EL (cell line): Measurements from ENCODE around the gene ABCD1.
"Not testable (repeated sequence)": the region's sequence is repeated elsewhere in the genome, so short reads cannot be mapped to it uniquely, and the experiment has no call there.

ENCODE experiments used
- DNase-seq: peaks from one replicate; pipeline ENCODE4 v3.0.0-alpha.2; 2016

The ABCD1 gene

DNA sequence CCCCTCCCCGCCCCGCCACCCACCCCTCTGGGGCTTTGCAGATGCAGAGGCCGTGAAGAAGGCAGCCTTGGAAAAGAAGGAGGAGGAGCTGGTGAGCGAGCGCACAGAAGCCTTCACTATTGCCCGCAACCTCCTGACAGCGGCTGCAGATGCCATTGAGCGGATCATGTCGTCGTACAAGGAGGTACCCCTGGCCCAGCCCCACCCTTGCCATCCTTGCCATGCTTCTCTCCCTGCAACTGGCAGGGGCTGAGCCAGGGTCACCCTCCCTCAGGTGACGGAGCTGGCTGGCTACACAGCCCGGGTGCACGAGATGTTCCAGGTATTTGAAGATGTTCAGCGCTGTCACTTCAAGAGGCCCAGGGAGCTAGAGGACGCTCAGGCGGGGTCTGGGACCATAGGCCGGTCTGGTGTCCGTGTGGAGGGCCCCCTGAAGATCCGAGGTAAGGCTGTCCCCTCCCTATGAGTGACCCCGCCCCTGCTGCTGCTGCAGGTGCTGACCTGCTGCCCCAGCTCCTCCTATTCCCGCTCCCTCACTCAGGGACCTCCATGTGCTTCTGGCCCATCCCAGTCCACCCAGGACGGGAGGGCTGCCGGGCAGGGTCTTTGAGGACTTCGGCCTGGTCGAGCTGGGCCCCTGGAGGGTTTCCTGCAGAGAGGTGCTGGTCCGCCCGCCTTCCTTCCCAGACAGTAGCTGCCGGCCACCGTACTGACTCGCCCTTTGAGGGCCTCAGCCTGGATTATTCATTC, 11.6 kb downstream of the ABCD1 start:
- no peak for DNase-seq

DNA sequence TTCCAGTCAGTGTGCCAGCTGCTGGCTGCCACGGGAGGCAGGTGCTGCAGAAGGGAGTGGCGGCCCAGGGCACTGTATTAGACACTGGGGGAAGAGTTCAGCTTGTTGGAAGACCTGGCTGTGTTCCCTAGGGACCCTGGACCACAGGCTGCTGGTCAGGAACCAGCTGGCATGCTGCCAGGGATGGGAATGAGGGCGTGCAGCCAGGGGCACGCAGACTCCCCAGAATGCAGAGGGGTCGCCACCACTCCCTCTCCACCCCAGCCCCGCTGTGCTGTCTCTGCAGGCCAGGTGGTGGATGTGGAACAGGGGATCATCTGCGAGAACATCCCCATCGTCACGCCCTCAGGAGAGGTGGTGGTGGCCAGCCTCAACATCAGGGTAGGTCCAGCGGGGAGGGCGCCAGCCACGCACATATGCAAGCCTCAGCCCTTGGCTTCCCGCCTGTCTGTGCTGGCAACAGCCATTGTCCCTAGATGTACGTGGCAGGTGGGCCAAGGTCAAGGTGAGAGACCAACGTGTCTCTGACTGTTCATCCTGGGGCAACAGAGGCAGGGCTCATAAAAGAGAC, 12.3 kb downstream of the ABCD1 start:
- no peak for DNase-seq

DNA sequence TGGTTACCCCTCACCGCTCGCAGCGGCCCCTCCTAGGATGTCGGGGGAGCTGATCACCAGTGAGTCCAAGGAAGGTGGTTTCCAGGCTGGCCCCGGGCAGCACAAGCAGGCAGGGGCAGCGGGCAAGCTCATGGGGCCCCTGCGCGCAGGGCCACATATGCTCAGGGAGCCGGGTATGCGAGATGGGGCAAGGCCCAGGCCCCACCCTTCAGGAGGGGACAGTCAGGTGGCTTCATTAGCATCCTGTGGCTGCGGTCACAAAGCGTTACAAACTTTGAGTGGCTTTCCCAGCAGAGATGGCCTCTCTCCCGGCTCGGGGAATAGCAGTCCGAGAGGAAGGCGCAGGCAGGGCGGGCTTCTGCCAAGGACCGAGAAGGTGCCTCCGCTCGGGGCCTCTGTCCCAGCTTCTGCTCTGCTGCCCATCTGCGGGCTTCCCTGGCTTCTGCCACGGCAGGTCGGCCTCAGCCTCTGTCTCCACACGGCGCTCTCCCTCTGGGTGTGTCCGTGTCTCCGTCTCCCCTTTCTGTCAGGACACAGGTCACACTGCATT, 13.5 kb downstream of the ABCD1 start:
- no peak for DNase-seq

DNA sequence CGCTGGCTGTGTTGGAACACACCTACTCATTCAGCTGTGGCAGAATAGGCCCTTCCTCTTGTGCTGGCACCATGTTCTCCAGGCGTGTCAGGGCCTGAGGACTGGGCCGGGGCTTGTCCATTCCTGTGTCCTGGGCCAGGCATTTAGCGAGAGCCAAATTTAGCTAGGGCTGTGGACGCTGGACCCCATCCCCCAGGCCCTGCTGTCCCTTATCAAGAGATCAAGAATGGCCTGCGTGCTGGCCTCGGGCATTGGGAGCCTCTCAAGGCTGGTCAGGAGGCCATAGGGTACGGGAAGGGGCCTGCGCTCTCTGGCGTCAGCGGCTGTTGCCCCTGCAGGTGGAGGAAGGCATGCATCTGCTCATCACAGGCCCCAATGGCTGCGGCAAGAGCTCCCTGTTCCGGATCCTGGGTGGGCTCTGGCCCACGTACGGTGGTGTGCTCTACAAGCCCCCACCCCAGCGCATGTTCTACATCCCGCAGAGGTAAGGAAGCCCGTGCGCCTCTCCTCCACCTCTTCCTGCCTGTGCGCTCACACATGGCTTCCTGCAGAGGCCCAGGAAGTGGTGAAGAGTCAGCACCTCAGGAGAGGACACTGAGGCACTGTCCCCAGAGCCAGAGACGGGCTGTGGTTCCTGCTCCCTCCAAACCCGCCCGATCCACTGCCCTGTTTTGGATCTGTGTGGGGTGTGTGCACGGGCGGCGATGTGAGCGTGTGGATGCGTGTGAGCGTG, 15.3 kb downstream of the ABCD1 start:
- no peak for DNase-seq

DNA sequence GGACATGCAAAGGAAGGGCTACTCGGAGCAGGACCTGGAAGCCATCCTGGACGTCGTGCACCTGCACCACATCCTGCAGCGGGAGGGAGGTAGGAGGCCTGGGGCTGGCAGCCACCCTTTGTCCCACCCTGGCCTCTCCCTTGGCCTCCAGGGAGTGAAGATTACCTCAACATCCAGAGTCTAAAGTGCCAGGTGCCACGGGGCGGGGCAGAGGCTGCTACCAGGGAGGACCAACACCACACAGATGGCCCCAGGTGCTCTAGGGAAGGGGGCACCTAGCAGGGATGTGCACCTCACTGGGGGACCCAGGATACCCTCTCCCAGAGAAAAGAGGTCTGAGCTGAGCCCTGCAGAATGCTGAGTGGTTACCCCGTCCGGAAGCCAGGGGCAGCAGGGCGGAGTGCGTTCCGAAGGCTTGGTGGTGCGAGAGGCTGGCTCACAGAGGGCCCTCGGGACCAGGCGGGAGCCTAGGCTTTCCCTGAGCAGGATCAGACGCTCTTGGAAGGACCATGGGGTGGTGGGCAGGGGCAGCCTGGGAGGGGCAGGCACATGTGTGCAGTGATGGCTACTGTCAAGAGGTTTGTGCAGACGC, 16.1 kb downstream of the ABCD1 start:
- DNase-seq = no peak

DNA sequence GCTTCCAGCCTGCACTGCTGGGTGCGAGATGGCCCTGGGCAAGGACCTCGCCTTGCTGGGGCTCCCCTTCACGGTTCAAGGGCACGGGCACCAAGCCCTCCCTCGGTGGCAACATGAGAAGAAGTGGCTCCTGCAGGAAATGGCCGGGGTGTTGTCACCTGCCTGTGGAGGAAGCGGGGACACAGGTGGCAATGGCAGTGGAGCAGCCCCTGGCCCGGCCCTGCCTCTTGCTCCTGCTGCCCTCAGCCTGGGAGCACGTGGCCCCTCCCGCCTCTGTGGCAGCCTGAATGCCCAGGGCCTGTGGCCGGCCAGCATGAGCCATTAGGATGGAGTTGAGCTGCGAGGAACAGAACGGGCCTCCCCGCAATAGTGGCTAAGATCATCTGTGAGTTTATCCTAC, 16.8 kb downstream of the ABCD1 start:
- no peak for DNase-seq

- not testable (repeated sequence) for DNase-seq
Observed at GRCh38 chrX:153742111-153742510, 17.5 kb downstream of the ABCD1 start.

DNA sequence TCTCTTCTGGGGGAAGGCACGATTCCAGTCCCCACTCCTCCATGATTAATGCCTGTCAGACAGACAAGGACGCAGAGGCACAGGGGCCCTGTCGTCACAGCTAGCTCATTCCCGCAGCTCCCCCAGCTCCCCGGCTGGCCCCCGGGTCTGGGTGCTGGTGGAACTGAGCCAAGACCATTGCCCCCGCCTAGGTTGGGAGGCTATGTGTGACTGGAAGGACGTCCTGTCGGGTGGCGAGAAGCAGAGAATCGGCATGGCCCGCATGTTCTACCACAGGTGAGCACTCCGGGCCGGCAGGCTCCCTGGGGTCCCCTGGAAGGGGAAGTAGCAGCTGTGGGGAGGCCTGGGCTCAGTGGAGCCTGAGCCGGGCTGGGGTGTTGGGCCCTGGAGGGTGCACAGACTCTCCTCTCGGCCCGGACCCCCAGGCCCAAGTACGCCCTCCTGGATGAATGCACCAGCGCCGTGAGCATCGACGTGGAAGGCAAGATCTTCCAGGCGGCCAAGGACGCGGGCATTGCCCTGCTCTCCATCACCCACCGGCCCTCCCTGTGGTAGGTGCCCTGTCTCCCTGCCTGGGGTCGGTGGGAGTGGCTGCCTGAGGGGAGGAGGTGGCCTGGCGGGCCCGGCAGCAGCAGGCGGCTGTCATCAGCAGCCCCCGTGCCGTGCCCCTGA, 18.3 kb downstream of the ABCD1 start:
- not testable (repeated sequence) for DNase-seq

DNA sequence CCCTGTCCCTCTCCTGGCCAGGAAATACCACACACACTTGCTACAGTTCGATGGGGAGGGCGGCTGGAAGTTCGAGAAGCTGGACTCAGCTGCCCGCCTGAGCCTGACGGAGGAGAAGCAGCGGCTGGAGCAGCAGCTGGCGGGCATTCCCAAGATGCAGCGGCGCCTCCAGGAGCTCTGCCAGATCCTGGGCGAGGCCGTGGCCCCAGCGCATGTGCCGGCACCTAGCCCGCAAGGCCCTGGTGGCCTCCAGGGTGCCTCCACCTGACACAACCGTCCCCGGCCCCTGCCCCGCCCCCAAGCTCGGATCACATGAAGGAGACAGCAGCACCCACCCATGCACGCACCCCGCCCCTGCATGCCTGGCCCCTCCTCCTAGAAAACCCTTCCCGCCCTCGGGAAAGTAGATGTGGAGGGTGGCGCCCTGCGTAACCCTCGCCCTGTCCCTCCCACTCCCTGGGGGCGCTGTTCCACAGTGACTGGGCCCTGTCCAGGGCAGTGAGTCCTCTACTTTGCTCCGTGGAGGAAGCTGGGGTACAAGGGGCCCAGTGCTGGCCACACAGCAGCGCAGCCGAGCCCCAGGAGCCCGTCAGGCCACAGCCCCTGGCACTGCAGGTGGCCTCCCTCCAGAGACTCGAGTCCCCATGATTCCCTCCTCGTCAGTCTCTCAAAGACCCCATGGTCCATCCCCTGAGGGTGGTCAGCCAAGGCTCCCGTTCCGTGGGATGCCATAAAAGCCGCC, 19.0 kb downstream of the ABCD1 start:
- DNase-seq = peak; percentile 38

DNA sequence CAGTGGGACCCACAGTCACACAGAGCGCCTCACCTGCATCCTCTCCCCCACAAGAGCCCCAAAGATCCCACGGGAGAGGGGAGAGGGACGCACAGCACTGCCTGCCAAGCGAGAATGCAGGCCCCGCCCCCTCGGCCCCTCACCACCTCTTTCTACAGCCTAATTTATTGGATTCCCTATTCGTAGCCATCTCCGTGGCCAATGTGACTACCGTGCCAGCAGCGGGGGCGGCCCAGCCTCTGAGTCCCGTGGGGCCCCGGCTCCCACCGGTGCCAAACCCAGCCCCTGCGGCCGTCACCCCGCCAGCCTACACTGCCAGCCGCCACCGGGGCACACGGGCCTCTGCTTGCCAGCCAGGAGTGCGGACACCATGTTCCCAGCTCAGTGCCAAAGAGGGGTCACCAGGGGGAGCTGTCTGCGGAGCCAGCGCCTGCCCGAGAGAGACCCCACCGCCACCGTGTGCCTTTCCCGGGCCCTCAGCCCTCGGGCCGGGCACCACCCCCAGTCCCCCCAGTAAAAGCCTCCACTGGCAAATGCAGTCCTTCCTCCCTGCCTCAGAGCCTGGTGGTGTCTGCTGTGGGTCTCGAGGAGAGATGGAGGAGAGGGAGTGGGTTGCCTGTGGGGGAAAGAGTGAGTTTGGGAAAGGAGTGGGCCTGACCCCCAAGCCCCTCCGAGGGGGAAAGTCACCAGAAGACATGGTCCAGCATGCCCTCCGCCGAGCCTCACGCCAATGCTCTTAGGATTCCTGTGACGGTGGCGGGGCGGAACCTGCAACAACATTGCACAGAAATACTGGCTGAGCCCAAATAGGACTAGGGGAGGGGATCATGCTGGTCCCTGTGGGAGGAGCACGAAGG, 19.8 kb downstream of the ABCD1 start:
- no peak for DNase-seq

DNA sequence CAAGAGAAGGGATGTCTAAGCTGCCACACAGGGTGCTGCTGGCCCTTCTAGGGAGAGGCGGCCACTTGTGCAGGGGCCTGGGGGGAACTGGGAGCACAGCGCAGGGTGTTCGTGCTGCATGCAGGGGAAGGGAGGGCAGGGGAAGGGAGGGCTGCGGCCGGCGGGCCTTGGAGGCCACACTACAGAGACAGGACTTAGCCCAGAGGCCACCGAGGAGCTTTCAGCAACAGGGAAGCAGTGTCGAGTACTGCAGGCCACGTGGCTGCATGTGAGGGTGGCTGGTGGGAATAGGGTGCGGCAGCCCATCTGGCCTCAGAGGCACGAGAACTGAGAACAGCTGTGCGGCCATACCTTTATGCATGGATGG, 20.4 kb downstream of the ABCD1 start:
- DNase-seq = not testable (repeated sequence)

- DNase-seq = no peak
Observed at GRCh38 chrX:153746359-153746758, 21.7 kb downstream of the ABCD1 start.

DNA sequence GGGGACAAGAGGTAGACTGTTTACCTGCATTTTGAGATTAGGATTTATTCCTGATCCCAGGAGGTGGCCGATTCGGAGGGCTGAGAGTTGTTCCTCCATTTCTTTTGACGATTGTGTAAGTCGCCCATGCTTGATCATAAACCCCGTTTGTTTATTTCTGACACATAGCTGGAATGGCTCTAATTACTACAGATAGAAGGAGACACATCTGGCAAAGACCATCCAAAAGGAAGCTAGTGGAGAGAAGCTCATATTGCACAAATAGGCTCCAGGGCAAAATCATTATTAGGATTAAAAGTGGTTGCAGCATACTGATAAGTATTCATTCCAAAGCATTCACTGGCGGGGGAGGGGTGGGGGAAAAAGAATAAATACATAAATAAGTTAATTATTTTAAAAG, 22.3 kb downstream of the ABCD1 start:
- DNase-seq = not testable (repeated sequence)

DNA sequence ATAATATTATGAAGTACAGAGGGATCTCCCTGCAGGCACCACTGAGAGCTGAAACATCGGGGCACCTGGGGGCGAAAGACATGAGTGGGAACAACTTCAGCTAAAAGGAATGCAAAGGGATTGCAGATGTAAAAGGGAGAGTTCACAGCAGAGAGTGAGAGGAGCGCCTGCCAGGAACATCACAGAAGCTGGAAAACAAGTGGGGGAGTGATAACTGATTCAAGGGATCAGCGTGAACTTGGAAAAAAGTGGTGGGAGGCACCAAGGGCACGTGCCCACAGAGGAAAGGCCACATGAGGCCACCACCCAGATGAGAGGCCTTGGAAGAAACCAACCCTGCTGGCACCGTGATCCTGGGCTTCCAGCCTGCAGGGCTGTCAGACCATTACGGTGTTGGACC, 24.4 kb downstream of the ABCD1 start:
- DNase-seq = not testable (repeated sequence)

DNA sequence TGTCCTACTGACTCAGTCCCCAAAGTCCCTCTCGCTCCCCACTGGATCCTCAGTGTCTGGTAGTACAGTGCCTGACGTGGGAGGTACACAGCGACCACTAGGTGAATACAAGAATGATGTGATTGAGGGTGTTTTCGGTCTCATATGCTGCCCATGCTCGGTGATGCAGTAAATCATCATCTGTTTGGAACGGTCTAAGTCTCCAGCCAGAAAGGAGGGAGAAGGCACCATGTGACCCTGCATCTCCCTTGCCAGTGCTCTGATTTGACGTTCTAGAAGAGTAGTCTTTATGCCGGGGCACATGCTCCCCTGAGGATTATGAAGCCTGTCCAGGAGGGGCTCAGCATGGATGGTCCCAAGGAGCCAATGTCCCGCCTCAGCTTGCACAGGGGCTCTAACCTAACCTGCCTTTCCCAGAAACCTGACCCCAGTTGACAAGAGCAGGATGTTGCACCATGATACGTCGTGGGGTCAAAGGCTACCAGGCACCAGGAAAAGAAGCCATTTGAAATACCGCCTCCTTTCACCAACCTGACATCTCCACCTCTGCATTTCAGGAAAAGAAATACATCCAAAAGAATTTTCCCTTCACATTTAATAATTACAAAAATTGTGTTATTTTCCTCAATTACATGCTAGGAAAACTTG, 25.6 kb downstream of the ABCD1 start:
- DNase-seq = no peak

- DNase-seq = no peak
Observed at GRCh38 chrX:153755136-153755535, 30.5 kb downstream of the ABCD1 start.

DNA sequence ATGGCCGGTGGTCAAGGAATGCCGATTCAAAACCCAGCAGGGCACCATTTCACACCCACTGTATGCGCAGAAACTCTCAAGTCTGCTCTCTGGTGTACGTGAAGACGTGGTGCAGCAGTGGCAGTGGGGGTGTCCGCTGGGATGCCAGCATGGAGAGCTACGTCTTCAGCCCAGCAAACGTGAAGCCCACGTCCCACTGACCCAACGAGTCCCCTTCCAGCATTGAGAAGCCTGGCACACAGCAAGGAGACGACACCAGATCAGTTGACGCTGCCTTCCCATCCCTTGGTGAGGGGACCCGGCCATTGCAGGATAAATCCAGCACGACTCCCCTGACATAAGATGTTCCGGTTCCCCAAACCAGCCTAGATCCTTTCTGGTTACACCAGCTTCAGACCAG, 37.2 kb downstream of the ABCD1 start:
- no peak for DNase-seq

DNA sequence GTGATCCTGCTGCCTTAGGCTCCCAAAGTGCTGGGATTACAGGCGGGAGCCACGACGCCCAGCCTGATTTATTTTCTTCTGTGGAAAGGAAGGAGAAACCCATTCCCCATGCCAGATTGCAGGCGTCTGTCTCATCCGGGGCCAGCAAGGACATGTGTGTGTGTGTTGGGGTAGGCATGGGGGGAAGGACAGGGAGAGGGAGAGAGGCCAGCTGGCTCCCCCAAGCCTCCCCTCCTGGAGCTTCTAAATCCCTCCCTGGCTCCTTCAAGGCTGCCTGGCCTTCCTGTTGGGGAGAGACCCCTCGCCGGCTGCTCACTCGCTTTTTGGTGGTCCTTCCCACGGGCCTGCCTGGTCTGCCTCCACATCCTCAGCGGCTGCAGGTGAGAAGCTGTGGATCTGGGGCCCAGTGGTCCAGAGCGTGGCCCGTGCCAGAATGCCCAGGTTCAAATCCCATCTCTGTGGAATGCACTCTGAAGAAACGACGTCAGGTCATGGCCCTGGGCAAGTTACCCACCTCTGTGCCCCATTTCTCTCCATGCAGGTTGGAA, 38.0 kb downstream of the ABCD1 start:
- DNase-seq = no peak

- no peak for DNase-seq
Observed at GRCh38 chrX:153763298-153763932, 38.8 kb downstream of the ABCD1 start.
